Measurements from ENCODE around the gene IFNAR2. TPM values are rescaled to one million over a fixed set of nuclear protein-coding genes. Genes with fewer than 3 reads are reported as not detected.

The IFNAR2 gene
- total RNA-seq, 1 donor from 2014 or later: 32.4 TPM

GRCh38 chr21:33254766-33255165, 25.0 kb downstream of the IFNAR2 start:
- peaks cover 87% of the 10 kb centered on the region for H3K36me3 ChIP-seq

GRCh38 chr21:33255404-33255803, 25.7 kb downstream of the IFNAR2 start:
- ATAC-seq (no peak), DNase-seq (no peak)
- Histone ChIP-seq H3K4me3 (no peak overlapping the region), H3K27me3 (no peaks in the 10 kb centered on the region), H3K9me3 (no peaks in the 10 kb centered on the region), H3K4me1 (no peaks in the 10 kb centered on the region), H3K27ac (no peak overlapping the region), H3K36me3 (peaks cover 81% of the 10 kb centered on the region)
- intact Hi-C loops (cut with DNase I): no loop called here
- no peak for TF ChIP-seq CTCF (IDR thresholded peaks at IDR 0.05)

More at GRCh38 chr21:33254766-33255165, 25.0 kb downstream of the IFNAR2 start:
- H3K27ac ChIP-seq: no peak overlapping the region
- H3K27me3 ChIP-seq: no peaks in the 10 kb centered on the region
- no peaks in the 10 kb centered on the region for H3K9me3 ChIP-seq
- H3K4me1 ChIP-seq: no peaks in the 10 kb centered on the region
- intact Hi-C loops (cut with DNase I): no loop called here
- ATAC-seq (no peak), DNase-seq (no peak)
- no peak overlapping the region for H3K4me3 ChIP-seq
- no peak for TF ChIP-seq CTCF (IDR thresholded peaks at IDR 0.05)

GRCh38 chr21:33256019-33256418, 26.3 kb downstream of the IFNAR2 start:
- Histone ChIP-seq H3K4me1 (no peaks in the 10 kb centered on the region), H3K9me3 (no peaks in the 10 kb centered on the region), H3K36me3 (peaks cover 75% of the 10 kb centered on the region), H3K27me3 (no peaks in the 10 kb centered on the region), H3K27ac (no peak overlapping the region), H3K4me3 (no peak overlapping the region)
- no peak for ATAC-seq
- TF ChIP-seq CTCF (IDR thresholded peaks at IDR 0.05): no peak
- DNase-seq: no peak
- intact Hi-C loops (cut with DNase I): no loop called here

- Histone ChIP-seq H3K36me3 (peaks cover 62% of the 10 kb centered on the region), H3K4me1 (no peaks in the 10 kb centered on the region), H3K27me3 (no peaks in the 10 kb centered on the region), H3K27ac (no peak overlapping the region), H3K9me3 (no peaks in the 10 kb centered on the region), H3K4me3 (no peak overlapping the region)
- TF ChIP-seq CTCF (IDR thresholded peaks at IDR 0.05): no peak
- peak; percentile 23 for ATAC-seq
- DNase-seq: no peak
- intact Hi-C loops (cut with DNase I): no loop called here
Measured at GRCh38 chr21:33257094-33257803, 27.5 kb downstream of the IFNAR2 start.

- H3K36me3 ChIP-seq: peaks cover 59% of the 10 kb centered on the region
- TF ChIP-seq CTCF (IDR thresholded peaks at IDR 0.05): no peak
- no peak overlapping the region for H3K27ac ChIP-seq
- intact Hi-C loops (cut with DNase I): no loop called here
- H3K4me3 ChIP-seq: no peak overlapping the region
- H3K27me3 ChIP-seq: no peaks in the 10 kb centered on the region
- no peak for DNase-seq
- no peaks in the 10 kb centered on the region for H3K9me3 ChIP-seq
- ATAC-seq: no peak
- no peaks in the 10 kb centered on the region for H3K4me1 ChIP-seq
Measured at GRCh38 chr21:33258475-33258874, 28.7 kb downstream of the IFNAR2 start.
